EH (cell line): ENCODE data around the gene RNF11.

Experiments used
- DNase-seq: peaks from one replicate; pipeline ENCODE4 v3.0.0-alpha.2; 2015; ENCODE audit warnings: low read depth

RNF11 gene

DNA sequence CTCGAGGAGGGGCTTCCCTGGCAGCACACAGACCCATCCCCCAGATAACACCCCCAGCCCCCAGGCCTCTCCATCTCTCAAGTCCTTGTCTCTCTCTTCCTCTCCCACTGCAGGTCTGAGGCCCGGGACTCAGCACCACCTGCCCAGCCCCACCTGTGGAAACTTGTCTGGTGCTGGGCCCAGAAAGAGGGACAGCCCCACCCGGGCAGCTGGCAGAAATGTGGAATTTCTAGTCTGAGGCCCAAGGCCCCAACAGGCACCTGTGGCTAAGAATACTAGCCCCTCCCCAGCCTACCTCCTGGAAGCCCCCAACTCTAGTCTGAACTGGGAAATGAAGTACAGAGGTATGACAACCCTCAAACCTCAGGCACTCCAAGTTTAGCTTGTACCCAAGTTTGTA lies 78.9 kb downstream of the RNF11 start:
- no peak for DNase-seq

DNA sequence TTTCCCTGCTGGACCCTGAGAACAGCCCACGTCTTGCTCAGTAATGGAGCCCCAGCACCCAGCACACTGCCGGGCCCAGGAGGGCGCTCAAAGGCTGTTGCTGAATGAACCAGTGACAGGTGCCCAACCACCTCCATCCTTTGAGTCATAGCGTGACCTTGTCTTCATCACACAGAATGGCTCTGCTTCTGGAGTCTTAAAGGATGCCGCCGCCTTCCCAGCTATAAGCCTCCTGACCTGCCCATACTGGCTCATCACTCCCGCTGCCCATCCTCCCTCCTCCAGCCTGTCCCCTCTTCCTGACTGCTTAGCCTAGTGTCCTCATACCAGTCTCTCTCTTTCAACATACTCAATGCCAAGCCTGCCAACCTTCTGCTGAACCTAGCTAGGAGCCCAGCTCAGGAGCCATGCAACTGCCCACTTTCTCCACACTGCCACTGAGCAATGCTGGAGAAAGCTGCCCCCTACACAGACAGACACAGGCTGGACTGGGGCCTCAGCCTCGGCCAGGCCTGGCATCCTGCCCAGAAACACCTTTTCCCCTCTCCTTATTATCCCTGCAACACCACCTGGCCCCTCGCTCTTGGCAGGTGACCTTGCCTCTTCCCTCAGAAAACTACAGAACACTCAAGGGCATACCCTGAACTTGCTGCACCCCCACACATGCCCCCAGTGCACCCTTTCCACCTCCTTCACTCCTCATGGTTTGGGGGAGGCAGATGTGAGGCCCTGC lies 80.2 kb downstream of the RNF11 start:
- DNase-seq = no peak

- no peak for DNase-seq
Measured at GRCh38 chr1:51316846-51317120, 80.7 kb downstream of the RNF11 start.

DNA sequence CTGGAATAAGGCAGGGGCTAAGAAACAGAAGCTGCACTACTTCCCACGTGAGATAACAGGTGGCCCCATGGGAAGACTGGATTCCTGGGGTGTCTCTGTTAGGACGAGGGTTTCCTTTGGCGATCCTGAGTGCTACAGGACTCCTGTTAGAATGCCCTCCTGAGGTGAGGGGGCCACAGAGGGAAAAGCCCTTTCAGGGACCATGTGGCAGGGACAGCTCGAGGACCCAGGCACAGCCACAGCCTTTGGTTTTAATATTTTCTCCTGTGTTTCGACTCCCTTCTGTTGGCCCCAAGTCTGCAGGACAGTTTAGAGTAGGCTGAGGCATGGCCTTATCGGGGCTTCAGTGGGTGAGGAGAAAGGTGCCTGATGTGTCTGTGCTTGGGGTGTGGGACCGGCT lies 81.7 kb downstream of the RNF11 start:
- DNase-seq = no peak

DNA sequence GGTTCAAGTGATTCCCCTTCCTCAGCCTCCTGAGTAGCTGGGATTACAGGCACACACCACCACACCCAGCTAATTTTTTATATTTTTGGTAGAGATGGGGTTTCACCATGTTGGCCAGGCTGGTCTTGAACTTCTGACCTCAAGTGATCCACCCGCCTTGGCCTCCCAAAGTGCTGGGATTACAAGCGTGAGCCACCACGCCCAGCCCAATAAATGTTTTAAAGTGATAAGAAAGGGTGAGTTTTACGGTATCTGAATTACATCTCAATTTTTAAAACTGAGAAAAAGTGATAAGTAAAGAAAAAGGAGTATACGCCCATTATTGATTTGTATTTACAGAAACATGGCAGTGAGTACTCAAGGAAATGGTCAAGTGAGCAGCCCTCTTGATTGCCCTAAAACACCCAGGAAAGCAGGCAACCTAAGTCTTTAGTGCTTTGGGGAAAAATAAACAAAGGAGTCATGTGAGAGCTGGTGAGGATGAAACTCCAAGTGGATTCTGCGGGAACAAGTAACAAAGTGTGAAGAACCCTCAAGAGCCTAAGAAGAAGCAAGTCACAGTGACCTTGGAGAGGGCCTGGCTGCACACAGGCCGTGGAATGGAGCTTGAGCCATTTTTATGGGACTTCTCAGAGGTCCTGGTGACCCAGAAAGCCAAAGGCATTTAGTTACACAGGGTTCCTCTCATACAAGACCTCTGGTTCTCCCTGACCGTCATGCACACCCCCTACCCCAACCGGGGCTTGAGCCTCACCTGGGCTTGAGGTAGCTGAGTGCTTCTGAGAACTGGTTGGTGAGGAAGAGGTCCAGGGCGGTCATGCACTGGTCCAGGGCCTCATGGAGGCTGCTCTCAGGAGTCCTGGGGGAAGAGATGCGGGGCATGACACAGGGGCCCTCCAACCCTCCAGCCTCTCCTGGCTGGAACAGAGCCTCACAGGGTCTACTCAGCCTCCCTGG lies 85.2 kb downstream of the RNF11 start:
- no peak for DNase-seq

- no peak for DNase-seq
Measured at GRCh38 chr1:51321924-51322280, 85.8 kb downstream of the RNF11 start.

- DNase-seq = no peak
Measured at GRCh38 chr1:51322417-51323101, 86.5 kb downstream of the RNF11 start.
